GM03348 (cell line): Measurements from ENCODE around the gene MYL1.

Source experiments
- DNase-seq: peaks from one replicate; pipeline ENCODE4 v3.0.0; 2012; ENCODE audit warnings: low spot score

The MYL1 gene

GRCh38 chr2:210315015-210315788, at the start of gene MYL1:
Gene MYL1 (minus strand): TSS chr2:210315174. CDS start chr2:210315042, 132 bp downstream.
- no peak for DNase-seq

GRCh38 chr2:210363876-210364275, 48.9 kb upstream of the MYL1 start:
- no peak for DNase-seq

GRCh38 chr2:210363261-210363660, 48.3 kb upstream of the MYL1 start:
- no peak for DNase-seq

GRCh38 chr2:210360412-210360811, 45.4 kb upstream of the MYL1 start:
- no peak for DNase-seq

GRCh38 chr2:210356944-210357343, 42.0 kb upstream of the MYL1 start:
- DNase-seq: no peak

- DNase-seq: no peak
Observed at GRCh38 chr2:210337159-210337558, 22.2 kb upstream of the MYL1 start.

- DNase-seq: no peak
Observed at GRCh38 chr2:210324906-210325305, 9.9 kb upstream of the MYL1 start.

GRCh38 chr2:210324458-210324857, 9.5 kb upstream of the MYL1 start:
- DNase-seq: no peak

- DNase-seq: no peak
Observed at GRCh38 chr2:210323003-210323402, 8.0 kb upstream of the MYL1 start.

- DNase-seq: no peak
Observed at GRCh38 chr2:210318891-210319290, 3.9 kb upstream of the MYL1 start.

GRCh38 chr2:210318486-210318885, 3.5 kb upstream of the MYL1 start:
- DNase-seq: no peak

- DNase-seq: no peak
Observed at GRCh38 chr2:210310550-210310949, 4.4 kb downstream of the MYL1 start.

GRCh38 chr2:210309548-210310233, 5.3 kb downstream of the MYL1 start:
- no peak for DNase-seq

- no peak for DNase-seq
Observed at GRCh38 chr2:210303498-210303897, 11.5 kb downstream of the MYL1 start.

- no peak for DNase-seq
Observed at GRCh38 chr2:210302326-210302725, 12.6 kb downstream of the MYL1 start.

- no peak for DNase-seq
Observed at GRCh38 chr2:210299866-210300373, 15.1 kb downstream of the MYL1 start.

GRCh38 chr2:210288408-210288807, 26.6 kb downstream of the MYL1 start:
- DNase-seq: no peak

- DNase-seq: no peak
Observed at GRCh38 chr2:210287301-210287700, 27.7 kb downstream of the MYL1 start.

- no peak for DNase-seq
Observed at GRCh38 chr2:210286123-210286680, 28.8 kb downstream of the MYL1 start.

GRCh38 chr2:210277133-210277532, 37.8 kb downstream of the MYL1 start:
- no peak for DNase-seq

- DNase-seq: no peak
Observed at GRCh38 chr2:210271300-210271699, 43.7 kb downstream of the MYL1 start.

GRCh38 chr2:210269148-210269547, 45.8 kb downstream of the MYL1 start:
- DNase-seq: no peak

GRCh38 chr2:210268281-210268680, 46.7 kb downstream of the MYL1 start:
- DNase-seq: no peak
